Measurements from ENCODE around the gene HARBI1.
"Not testable (repeated sequence)": the region's sequence is repeated elsewhere in the genome, so short reads cannot be mapped to it uniquely, and the experiment has no call there.

The HARBI1 gene

DNA sequence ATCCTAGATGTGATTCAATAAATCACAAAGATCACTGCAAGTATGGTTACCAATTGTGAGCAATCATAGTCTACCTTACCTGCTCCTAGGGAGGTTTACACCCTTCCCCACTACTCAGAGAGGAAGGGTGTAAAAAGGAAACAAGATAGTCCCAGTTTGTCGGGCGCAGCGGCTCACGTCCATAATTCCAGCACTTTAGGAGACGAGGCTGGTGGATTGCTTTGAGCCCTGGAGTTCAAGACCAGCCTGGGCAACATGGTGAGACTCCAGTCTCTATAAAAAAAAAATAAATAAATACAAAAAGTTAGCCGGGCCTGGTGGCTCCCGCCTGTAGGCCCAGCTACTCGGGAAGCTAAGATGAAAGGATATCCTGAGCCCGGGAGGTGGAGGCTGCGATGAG is 22.2 kb downstream of the HARBI1 start:
- DNase-seq = no peak

GRCh38 chr11:46594374-46594700 is 22.7 kb downstream of the HARBI1 start:
- peak; percentile 67 for DNase-seq

DNA sequence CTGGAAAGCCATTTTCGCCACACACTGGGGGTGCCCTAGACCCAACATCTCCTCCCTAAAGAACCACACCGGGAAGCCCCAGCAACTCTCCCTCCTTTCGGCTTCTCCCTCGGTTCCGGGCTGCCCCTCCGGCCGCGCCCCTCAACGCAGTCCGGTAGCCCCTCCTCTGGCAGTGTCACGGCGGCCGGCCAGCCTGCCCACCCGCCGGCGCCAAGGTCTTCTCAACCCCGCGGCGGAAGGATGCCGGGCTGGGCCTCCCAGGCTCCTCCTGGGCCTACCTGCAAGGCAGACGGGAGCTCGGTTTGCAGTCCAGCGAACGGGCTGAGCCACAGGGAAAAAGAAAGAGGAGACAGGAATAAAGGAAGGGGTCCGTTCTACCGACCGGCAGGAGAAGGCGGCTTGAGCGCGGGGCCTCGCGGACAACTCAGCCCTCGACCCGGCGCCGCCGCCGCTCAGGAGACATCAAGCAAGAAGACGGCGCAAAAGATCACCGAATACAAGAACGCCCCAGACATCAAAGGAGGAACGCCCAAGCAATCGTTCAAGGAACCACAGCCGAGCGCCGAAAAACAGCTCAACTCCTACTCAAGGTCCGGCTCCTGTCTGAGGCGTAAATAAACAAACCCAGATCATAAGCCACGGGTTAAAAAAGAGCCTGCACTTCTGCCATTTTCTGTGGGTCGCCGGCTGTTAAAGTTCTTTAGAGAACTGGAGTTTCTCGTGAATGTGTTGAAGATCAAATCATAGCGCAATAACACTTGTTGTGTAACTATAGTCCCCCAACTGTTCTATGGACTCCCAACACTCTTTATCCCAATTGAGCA is 23.3 kb downstream of the HARBI1 start, which contains the start of gene AMBRA1:
AMBRA1 (minus strand) TSS at position 474 of the 824 bp plus-strand sequence. CDS start 45,643 bp downstream, outside the sequence.
- DNase-seq = peak; percentile 90

DNA sequence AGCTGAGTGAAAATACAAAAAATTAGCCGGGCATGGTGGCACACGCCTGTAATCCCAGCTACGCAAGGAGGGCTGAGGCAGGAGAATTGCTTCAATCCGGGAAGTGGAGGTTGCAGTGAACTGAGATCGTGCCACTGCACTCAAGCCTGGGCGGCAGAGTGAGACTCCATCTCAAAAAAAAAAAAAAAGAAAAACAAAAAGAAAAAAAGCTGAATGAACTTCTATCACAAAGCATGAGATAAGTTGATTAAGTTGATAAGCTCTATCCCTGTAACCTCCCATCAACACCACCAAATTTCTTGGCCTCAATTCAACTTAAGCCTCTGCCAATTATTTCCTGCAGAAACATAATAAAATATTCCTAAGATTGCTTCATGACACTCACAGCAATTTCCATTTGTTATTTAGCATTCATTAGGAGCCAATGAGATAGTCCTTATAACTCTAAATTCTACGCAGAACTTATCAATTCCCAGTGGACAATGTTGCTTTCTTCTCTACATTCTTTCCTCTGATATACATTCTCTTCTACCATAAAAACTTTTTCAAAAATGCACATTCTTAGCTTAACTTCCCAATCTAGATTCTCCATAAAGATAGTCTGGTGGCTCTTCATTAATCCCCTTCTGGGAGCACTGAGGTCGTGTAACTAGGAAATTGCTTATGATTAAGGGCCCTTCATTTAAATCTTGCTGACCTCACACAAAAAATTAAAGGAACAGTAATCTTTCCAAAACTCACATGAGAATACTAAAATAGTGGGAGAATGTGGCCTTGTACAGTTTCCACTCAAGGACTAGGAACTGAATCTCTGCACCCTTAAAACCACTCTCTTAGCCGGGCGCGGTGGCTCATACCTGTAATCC is 26.1 kb downstream of the HARBI1 start:
- no peak for DNase-seq

DNA sequence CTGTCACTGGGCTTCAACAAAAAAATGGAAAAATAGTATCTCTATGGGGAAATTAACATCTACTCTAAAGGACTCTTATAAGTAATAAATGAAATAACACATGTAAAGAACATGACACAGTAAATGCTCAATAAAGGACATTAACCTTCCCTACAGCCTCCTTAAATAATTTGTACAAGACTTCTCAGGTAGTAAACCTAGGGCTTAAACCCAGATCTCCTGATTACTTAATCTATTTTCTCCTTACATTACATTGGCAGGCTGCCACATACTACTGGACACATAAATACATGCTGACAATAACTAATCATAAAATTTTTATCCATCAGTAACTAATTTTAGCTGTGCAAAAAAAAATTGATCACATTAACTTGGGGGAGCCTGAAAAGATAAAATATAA is 28.1 kb downstream of the HARBI1 start:
- no peak for DNase-seq

GRCh38 chr11:46588131-46588530 is 28.9 kb downstream of the HARBI1 start:
- no peak for DNase-seq

DNA sequence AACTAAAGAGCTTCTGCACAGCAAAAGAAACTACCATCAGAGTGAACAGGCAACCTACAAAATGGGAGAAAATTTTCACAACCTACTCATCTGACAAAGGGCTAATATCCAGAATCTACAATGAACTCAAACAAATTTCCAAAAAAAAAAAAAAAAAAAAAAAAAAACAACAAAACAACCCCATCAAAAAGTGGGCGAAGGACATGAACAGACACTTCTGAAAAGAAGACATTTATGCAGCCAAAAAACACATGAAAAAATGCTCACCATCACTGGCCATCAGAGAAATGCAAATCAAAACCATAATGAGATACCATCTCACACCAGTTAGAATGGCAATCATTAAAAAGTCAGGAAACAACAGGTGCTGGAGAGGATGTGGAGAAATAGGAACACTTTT is 33.5 kb downstream of the HARBI1 start:
- not testable (repeated sequence) for DNase-seq

DNA sequence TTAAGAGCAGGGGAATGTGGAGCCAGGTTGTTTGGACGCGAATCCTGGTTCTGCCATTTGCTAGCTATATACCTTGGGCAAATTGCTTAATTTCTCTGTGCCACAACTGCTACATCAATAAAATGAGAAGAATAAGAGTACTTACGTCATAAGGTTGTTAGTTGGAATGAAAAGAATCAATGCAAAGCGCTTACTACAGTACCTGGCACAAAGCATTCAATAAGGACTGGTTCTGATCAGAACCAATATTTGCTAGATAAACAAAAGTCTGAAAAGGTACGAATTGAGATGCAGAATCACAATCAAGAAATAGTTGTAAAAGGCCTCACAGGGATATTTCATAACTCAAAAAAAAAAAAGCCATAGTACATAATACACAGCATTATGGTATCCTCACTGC is 34.4 kb downstream of the HARBI1 start:
- no peak for DNase-seq

DNA sequence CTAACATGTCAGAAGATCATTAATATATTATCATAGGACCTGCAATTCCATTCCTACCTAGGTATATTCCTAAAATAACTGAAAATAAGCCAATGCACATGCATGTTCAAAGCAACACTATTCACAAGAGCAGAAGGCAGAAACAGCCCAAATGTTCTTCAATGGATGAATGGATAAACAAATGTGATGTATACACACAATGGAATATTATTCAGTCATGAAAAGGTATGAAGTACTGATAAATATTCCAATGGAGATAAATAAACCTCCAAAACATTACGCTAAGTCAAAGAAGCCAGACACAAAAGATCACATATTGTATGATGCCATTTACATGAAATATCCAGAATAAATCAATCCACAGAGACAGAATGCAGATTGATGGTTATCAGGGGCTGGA is 40.0 kb downstream of the HARBI1 start:
- no peak for DNase-seq

GRCh38 chr11:46574656-46575055 is 42.4 kb downstream of the HARBI1 start:
- DNase-seq = no peak

DNA sequence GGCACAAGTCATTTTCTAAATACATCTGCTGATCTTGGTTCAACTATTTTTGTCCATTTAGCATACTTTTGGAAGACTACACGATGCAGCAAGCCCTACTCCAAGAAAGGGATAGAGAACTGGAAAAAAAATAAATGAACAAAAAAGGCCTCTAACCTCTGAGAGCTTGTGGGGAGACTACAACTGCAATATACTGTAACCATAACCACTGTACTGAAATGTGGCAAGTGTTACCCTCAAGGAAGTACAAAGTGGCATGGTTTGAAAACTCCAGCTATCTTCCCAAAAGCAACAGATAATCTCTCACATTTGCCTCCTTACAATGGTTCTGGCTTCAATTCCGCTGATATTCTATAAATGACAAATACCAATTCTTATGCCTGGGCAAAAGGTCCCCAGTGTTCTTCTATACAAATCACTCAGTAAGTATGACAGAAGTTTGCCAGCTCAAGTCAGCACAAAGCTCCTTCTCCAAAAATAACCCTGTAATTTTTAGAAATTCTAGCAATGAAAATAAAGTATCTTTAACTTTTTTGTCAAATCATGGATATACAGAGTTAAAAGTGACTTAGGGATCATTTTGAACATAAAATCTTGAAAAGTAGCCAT is 46.1 kb downstream of the HARBI1 start:
- DNase-seq = no peak

GRCh38 chr11:46565232-46565840 is 51.7 kb downstream of the HARBI1 start:
- no peak for DNase-seq

GRCh38 chr11:46564459-46564858 is 52.6 kb downstream of the HARBI1 start:
- DNase-seq = no peak

- no peak for DNase-seq
Measured at GRCh38 chr11:46562527-46562926, 54.5 kb downstream of the HARBI1 start.

- DNase-seq = peak; percentile 58
Measured at GRCh38 chr11:46560300-46560991, 56.6 kb downstream of the HARBI1 start.

- no peak for DNase-seq
Measured at GRCh38 chr11:46559815-46560214, 57.2 kb downstream of the HARBI1 start.

DNA sequence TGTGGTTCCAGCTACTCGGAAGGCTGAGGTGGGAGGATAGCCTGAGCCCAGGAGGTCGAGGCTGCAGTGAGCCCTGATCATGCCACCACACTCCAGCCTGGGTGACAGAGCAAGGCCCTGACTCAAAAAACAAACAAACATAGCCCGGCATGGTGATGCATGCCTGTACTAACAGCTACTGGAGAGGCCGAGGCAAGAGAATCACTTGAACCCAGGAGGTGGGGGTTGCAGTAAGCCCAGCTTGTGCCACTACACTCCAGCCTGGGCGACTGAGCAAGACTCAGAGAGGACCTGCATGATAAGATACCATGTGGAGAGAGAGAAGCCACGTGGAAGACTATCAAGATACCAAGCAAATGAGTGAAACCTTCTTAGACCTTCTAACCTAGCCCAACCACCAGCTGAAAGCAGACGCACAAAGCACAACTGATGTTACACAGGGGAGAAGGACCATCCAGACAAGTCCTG is 59.3 kb downstream of the HARBI1 start:
- DNase-seq = no peak

DNA sequence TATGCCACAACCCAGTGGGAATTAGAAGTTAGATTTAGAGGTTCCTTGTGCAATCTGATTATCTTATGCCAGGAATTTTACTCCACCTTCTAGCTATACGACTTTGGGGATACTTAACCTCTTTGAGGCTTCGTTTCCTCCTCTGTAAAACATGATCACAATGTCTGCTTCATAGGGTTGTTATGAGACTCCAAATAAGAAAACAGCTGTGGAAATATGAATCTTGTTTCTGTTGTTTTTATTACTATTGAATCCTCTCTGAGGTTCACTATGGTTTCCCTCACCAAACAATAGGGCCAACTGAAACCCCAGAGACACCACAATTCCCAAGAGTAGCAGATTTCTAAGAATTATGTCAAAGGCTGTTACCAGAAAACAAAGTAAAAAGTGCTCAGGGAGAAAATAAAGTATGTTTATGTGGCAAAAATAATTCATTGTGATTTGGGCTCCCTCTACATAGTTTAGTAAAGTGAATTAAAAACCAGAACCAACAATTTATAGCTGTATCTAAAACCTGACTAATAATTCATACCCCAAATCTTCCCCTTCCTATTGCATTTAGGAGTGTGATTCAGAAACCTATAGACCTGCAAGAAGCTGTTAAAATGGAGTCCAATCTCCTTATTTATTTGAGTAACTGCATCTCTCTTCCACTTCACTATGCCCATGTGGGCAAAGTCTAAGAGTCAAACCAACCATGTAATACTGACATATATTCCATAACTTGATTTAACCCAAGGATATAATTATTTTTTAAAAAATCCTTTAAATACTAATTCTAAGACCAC is 61.6 kb downstream of the HARBI1 start:
- DNase-seq = no peak

DNA sequence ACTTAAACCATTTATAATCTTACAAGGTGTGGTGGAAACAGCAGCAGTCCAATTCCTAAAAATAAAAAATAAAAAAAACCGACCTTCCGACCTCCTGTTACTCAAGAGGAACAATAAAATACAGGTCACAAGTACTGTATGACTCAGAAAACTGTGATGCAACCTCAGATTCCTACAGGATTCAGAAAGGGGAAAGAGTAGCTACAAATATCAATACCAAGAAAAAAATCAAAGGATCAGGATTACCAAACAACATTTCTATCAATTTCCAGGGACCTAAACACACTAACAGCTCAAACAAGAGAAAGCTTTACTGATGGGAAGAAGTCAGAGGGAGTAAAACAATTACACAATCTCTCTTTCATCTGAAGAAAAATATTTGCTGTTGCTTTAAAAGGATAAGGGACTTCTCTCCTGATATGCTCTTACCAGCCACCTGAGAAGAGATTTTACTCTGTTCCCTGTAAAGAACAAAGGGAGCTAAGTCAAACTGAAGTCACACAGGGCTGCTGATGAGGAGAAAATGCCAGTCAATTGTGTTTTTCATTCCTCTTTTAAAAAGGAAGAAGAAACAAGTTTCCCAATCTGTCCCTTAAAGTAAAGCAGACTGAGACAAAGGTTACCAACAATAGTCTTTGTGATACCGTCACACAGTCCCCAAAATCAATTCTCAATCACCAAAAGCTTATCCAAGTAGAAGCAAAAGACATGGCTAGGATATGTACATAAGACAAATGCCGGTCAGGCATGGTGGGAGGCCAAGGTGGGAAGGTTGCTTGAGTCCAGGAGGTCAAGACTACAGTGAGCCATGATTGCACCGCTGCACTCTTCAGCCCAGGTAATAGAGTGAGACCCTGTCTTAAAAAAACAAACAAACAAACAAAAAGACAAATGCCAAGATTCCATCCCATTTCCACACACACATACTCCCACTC is 62.5 kb downstream of the HARBI1 start:
- DNase-seq = peak; percentile 69

GRCh38 chr11:46553814-46554212 is 63.2 kb downstream of the HARBI1 start:
- DNase-seq = no peak
